IPS DF 6.9 (cell line): Measurements from ENCODE around the gene AKAP8.
"Not testable (repeated sequence)": the region's sequence is repeated elsewhere in the genome, so short reads cannot be mapped to it uniquely, and the experiment has no call there.

Experiments used
- DNase-seq: peaks from one replicate; pipeline ENCODE4 v3.0.0-alpha.2; 2013; ENCODE audit warnings: low read depth, low spot score
- H3K27ac ChIP-seq: one replicate; pipeline ENCODE4 v1.5.1; 2013; ENCODE audit warnings: low read length, control low read depth
- H3K27me3 ChIP-seq: 2 replicates; pipeline ENCODE4 v1.6.1; 2013; ENCODE audit warnings: mild to moderate bottlenecking, low read length; ENCODE audit not compliant: control insufficient read depth, insufficient read depth
- H3K36me3 ChIP-seq: 2 replicates; pipeline ENCODE4 v1.6.1; 2013; ENCODE audit warnings: low read length; ENCODE audit not compliant: control insufficient read depth, insufficient read depth
- H3K4me1 ChIP-seq: 2 replicates; pipeline ENCODE4 v1.6.1; 2013; ENCODE audit warnings: low read length; ENCODE audit not compliant: control insufficient read depth, insufficient read depth
- H3K4me3 ChIP-seq: 2 replicates; pipeline ENCODE4 v1.5.1; 2013; ENCODE audit warnings: mild to moderate bottlenecking, low read length
- H3K9me3 ChIP-seq: 2 replicates; pipeline ENCODE4 v1.6.1; 2013; ENCODE audit warnings: low read length, inconsistent platforms; ENCODE audit not compliant: control insufficient read depth, insufficient read depth
- WGBS: extraction: QIAGEN DNeasy Blood & Tissue Kit; methylation state at CpG from one replicate; pipeline ENCODE4 v1.1.7; 2013; ENCODE audit warnings: mixed read lengths, missing lambda C conversion rate; ENCODE audit not compliant: insufficient read length, insufficient coverage; 5-methylcytosine and 5-hydroxymethylcytosine counted together

Gene AKAP8

GRCh38 chr19:15365264-15365663 lies 14.3 kb downstream of the AKAP8 start:
- peaks cover 52% of the 10 kb centered on the region for H3K36me3 ChIP-seq
- H3K27ac ChIP-seq, result no peak overlapping the region
- H3K9me3 ChIP-seq, result no peaks in the 10 kb centered on the region
- WGBS, result no CpG with 5 or more reads among the region's 6 CpGs
- DNase-seq, result no peak
- H3K27me3 ChIP-seq, result no peaks in the 10 kb centered on the region
- H3K4me1 ChIP-seq, result no peaks in the 10 kb centered on the region
- H3K4me3 ChIP-seq, result no peak overlapping the region

GRCh38 chr19:15363791-15364190 lies 15.8 kb downstream of the AKAP8 start:
- peaks cover 47% of the 10 kb centered on the region for H3K36me3 ChIP-seq
- H3K27me3 ChIP-seq, H3K9me3 ChIP-seq, H3K4me1 ChIP-seq, H3K4me3 ChIP-seq, DNase-seq, H3K27ac ChIP-seq: not testable (repeated sequence)
- no CpG with 5 or more reads among the region's 3 CpGs for WGBS

GRCh38 chr19:15363048-15363447 lies 16.5 kb downstream of the AKAP8 start:
- H3K27ac ChIP-seq, H3K4me3 ChIP-seq, H3K9me3 ChIP-seq, H3K4me1 ChIP-seq, H3K27me3 ChIP-seq, DNase-seq: not testable (repeated sequence)
- H3K36me3 ChIP-seq, result peaks cover 46% of the 10 kb centered on the region
- WGBS, result no CpG with 5 or more reads among the region's 30 CpGs

- not testable (repeated sequence) for H3K9me3 ChIP-seq, DNase-seq, H3K4me3 ChIP-seq, H3K27ac ChIP-seq, H3K27me3 ChIP-seq, H3K4me1 ChIP-seq
- WGBS, result 100% methylated on average over 1 of the region's 4 CpGs
- peaks cover 40% of the 10 kb centered on the region for H3K36me3 ChIP-seq
Observed at GRCh38 chr19:15360015-15360414, 19.6 kb downstream of the AKAP8 start.

GRCh38 chr19:15358918-15359317 lies 20.7 kb downstream of the AKAP8 start:
- no peak overlapping the region for H3K27ac ChIP-seq
- no peaks in the 10 kb centered on the region for H3K27me3 ChIP-seq
- DNase-seq, result no peak
- WGBS, result no CpG with 5 or more reads among the region's 3 CpGs
- H3K4me1 ChIP-seq, result no peaks in the 10 kb centered on the region
- H3K4me3 ChIP-seq, result no peak overlapping the region
- no peaks in the 10 kb centered on the region for H3K9me3 ChIP-seq
- peaks cover 43% of the 10 kb centered on the region for H3K36me3 ChIP-seq

- Histone ChIP-seq H3K27ac (no peak overlapping the region), H3K27me3 (no peaks in the 10 kb centered on the region), H3K9me3 (no peaks in the 10 kb centered on the region), H3K4me3 (no peak overlapping the region), H3K36me3 (peaks cover 43% of the 10 kb centered on the region), H3K4me1 (no peaks in the 10 kb centered on the region)
- DNase-seq, result no peak
- WGBS, result no CpG with 5 or more reads among the region's 4 CpGs
Observed at GRCh38 chr19:15357906-15358305, 21.7 kb downstream of the AKAP8 start.

- Histone ChIP-seq H3K4me3 (no peak overlapping the region), H3K36me3 (peaks cover 29% of the 10 kb centered on the region), H3K9me3 (no peaks in the 10 kb centered on the region), H3K4me1 (no peaks in the 10 kb centered on the region), H3K27ac (no peak overlapping the region), H3K27me3 (no peaks in the 10 kb centered on the region)
- no CpG with 5 or more reads among the region's 27 CpGs for WGBS
- DNase-seq, result no peak
Observed at GRCh38 chr19:15354566-15355296, 24.9 kb downstream of the AKAP8 start.

GRCh38 chr19:15353908-15354307 lies 25.7 kb downstream of the AKAP8 start:
- Histone ChIP-seq H3K36me3 (peaks cover 23% of the 10 kb centered on the region), H3K27ac (no peak overlapping the region), H3K4me3 (no peak overlapping the region), H3K9me3 (no peaks in the 10 kb centered on the region), H3K27me3 (no peaks in the 10 kb centered on the region), H3K4me1 (no peaks in the 10 kb centered on the region)
- no CpG with 5 or more reads among the region's 4 CpGs for WGBS
- no peak for DNase-seq

GRCh38 chr19:15352535-15352934 lies 27.1 kb downstream of the AKAP8 start:
- not testable (repeated sequence) for H3K27me3 ChIP-seq, H3K4me1 ChIP-seq, H3K9me3 ChIP-seq, H3K27ac ChIP-seq, H3K4me3 ChIP-seq, DNase-seq
- WGBS, result no CpG with 5 or more reads among the region's 8 CpGs
- H3K36me3 ChIP-seq, result peaks cover 12% of the 10 kb centered on the region

- H3K27ac ChIP-seq, H3K36me3 ChIP-seq: not testable (repeated sequence)
- no CpG with 5 or more reads among the region's 11 CpGs for WGBS
Observed at GRCh38 chr19:15341328-15341727, 38.3 kb downstream of the AKAP8 start.

GRCh38 chr19:15340086-15340485 lies 39.5 kb downstream of the AKAP8 start:
- Histone ChIP-seq H3K27me3 (no peaks in the 10 kb centered on the region), H3K9me3 (no peaks in the 10 kb centered on the region), H3K4me1 (no peaks in the 10 kb centered on the region), H3K4me3 (no peak overlapping the region), H3K27ac (no peak overlapping the region), H3K36me3 (no peaks in the 10 kb centered on the region)
- no CpG with 5 or more reads among the region's 4 CpGs for WGBS
- no peak for DNase-seq

More at GRCh38 chr19:15341328-15341727, 38.3 kb downstream of the AKAP8 start:
- H3K9me3 ChIP-seq, H3K4me1 ChIP-seq, DNase-seq, H3K4me3 ChIP-seq, H3K27me3 ChIP-seq: not testable (repeated sequence)
